Thyroid gland (tissue), 4 donors: ENCODE results near the gene SLC39A8.

ENCODE experiments used
- POLR2A ChIP-seq, 2 donors: fragments of 450-650 bp; IDR thresholded peaks; one replicate each; pipeline ENCODE4 v1.6.1; 2017; ENCODE audit warnings: antibody characterized with exemption in 2 of 2, mild to moderate bottlenecking in 2 of 2, moderate library complexity in 1 of 2
- TF ChIP-seq, protein P1 (sequence below), 6 experiments: fragments of 200-600 bp in 3 of 6; fragments of 450-650 bp in 3 of 6; sonication (generic) in 3 of 6; IDR thresholded peaks; one replicate each; pipeline ENCODE4 v1.5.1; 2016 to 2019; ENCODE audit warnings: antibody characterized with exemption in 6 of 6, mild to moderate bottlenecking in 2 of 6, inconsistent platforms in 1 of 6, moderate library complexity in 1 of 6

DNA sequence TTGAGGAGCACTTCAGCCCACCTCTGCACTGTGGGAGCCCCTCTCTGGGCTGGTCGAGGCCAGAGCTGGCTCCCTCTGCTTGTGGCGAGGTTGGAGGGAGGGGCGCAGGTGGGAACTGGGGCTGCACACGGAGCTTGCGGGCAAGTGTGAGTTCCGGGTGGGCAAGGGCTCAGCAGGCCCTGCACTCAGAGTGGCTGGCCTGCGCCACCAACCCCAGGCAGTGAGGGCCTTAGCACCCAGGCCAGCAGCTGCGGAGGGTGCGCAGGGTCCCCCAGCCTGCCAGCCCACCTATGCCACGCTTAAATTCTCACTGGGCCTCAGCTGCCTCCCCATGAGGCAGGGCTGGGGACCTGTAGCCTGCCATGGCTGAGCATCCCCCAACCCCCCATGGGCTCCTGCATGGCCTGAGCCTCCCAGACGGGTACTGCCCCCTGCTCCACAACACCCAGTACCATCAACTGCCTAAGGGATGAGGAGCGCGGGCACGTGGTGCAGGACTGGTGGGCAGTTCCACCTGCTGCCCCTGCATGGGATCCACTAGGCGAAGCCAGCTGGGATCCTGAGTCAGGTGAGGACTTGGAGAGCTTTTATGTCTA lies 110.9 kb downstream of the SLC39A8 start:
- TF ChIP-seq, protein P1, sequence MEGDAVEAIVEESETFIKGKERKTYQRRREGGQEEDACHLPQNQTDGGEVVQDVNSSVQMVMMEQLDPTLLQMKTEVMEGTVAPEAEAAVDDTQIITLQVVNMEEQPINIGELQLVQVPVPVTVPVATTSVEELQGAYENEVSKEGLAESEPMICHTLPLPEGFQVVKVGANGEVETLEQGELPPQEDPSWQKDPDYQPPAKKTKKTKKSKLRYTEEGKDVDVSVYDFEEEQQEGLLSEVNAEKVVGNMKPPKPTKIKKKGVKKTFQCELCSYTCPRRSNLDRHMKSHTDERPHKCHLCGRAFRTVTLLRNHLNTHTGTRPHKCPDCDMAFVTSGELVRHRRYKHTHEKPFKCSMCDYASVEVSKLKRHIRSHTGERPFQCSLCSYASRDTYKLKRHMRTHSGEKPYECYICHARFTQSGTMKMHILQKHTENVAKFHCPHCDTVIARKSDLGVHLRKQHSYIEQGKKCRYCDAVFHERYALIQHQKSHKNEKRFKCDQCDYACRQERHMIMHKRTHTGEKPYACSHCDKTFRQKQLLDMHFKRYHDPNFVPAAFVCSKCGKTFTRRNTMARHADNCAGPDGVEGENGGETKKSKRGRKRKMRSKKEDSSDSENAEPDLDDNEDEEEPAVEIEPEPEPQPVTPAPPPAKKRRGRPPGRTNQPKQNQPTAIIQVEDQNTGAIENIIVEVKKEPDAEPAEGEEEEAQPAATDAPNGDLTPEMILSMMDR (IDR thresholded peaks at IDR 0.05) = no peak
- no peak for TF ChIP-seq POLR2A (IDR thresholded peaks at IDR 0.05)
